Bronchial epithelial cell (primary cell): ENCODE data around the gene ANXA11. TPM values are rescaled to one million over a fixed set of nuclear protein-coding genes. Genes with fewer than 3 reads are reported as not detected.

Experiments
- DNase-seq: peaks from one replicate; pipeline ENCODE4 v3.0.0-alpha.2; 2010; ENCODE audit warnings: low read depth
- FAIRE-seq: peaks from 2 replicates; lab custom pipeline; 2011; peaks lifted over from hg19 to GRCh38; lab: Jason Lieb, UNC
- H3K27me3 ChIP-seq: 2 replicates; pipeline ENCODE4 v1.5.1; 2011; ENCODE audit warnings: low read length; ENCODE audit not compliant: control insufficient read depth, insufficient read depth
- H3K36me3 ChIP-seq: 2 replicates; pipeline ENCODE4 v1.5.1; 2011; ENCODE audit warnings: low read length; ENCODE audit not compliant: control insufficient read depth, insufficient read depth
- H3K4me3 ChIP-seq: 2 replicates; pipeline ENCODE4 v1.5.1; 2011; ENCODE audit warnings: mild to moderate bottlenecking, low read depth, low read length, control low read depth
- CTCF ChIP-seq: IDR thresholded peaks from 2 replicates; pipeline ENCODE4 v1.5.1; 2011; ENCODE audit warnings: mild to moderate bottlenecking, moderate library complexity, low read length, control low read depth, inconsistent platforms; ENCODE audit not compliant: insufficient read depth, severe bottlenecking
- total RNA-seq: library from RNA; depleted of rRNA; stranded (reverse); fragments of >200 nt; gene quantifications from 2 replicates; pipeline ENCODE4 v1.2.1, GENCODE V29; 2014

ANXA11 gene
- total RNA-seq, 1 donor from 2014 or later: 22.1 TPM

GRCh38 chr10:80118669-80119068, 86.7 kb downstream of the ANXA11 start:
- no peaks in the 10 kb centered on the region for H3K36me3 ChIP-seq
- FAIRE-seq (no peak), DNase-seq (no peak)
- no peak for TF ChIP-seq CTCF
- H3K4me3 ChIP-seq: no peak overlapping the region
- no peaks in the 10 kb centered on the region for H3K27me3 ChIP-seq

GRCh38 chr10:80110986-80111385, 94.4 kb downstream of the ANXA11 start:
- DNase-seq (no peak), FAIRE-seq (no peak)
- no peak for TF ChIP-seq CTCF
- H3K36me3 ChIP-seq: no peaks in the 10 kb centered on the region
- no peaks in the 10 kb centered on the region for H3K27me3 ChIP-seq
- no peak overlapping the region for H3K4me3 ChIP-seq

GRCh38 chr10:80108576-80109239, 96.6 kb downstream of the ANXA11 start:
- FAIRE-seq: no peak
- no peaks in the 10 kb centered on the region for H3K27me3 ChIP-seq
- TF ChIP-seq CTCF: no peak

GRCh38 chr10:80104066-80104926, 101.0 kb downstream of the ANXA11 start:
- no peak overlapping the region for H3K4me3 ChIP-seq
- DNase-seq (peak; percentile 38), FAIRE-seq (no peak)
- no peaks in the 10 kb centered on the region for H3K27me3 ChIP-seq
- no peaks in the 10 kb centered on the region for H3K36me3 ChIP-seq
- no peak for TF ChIP-seq CTCF

More at GRCh38 chr10:80108576-80109239, 96.6 kb downstream of the ANXA11 start:
- no peak overlapping the region for H3K4me3 ChIP-seq
- no peaks in the 10 kb centered on the region for H3K36me3 ChIP-seq
- no peak for DNase-seq

Other genes starting within 250 kb of the ANXA11 start
- 7.1 and 21.1 TPM in 2 replicates for gene TMEM254, start 126.9 kb downstream of the ANXA11 start, total RNA-seq
- gene PLAC9, start 72.8 kb downstream of the ANXA11 start, total RNA-seq: 0.13 TPM in 1 of 2 replicates, not detected in the other
- not detected in 2 replicates for gene MAT1A, start 84.1 kb upstream of the ANXA11 start, total RNA-seq
- gene DYDC1, start 151.2 kb upstream of the ANXA11 start, total RNA-seq: not detected in 2 replicates
- gene DYDC2, start 151.2 kb upstream of the ANXA11 start, total RNA-seq: not detected in 2 replicates
- 24.5 and 50.3 TPM in 2 replicates for gene PRXL2A, start 203.0 kb upstream of the ANXA11 start, total RNA-seq
- gene TSPAN14, start 248.8 kb upstream of the ANXA11 start, total RNA-seq: 21.1 and 30.1 TPM in 2 replicates